Mucosa of descending colon (tissue), 3 donors: ENCODE data around the gene KDM8. TPM values are rescaled to one million over a fixed set of nuclear protein-coding genes. Genes with fewer than 3 reads are reported as not detected.
"Not testable (repeated sequence)": the region's sequence is repeated elsewhere in the genome, so short reads cannot be mapped to it uniquely, and the experiment has no call there.

ENCODE experiments used
- ATAC-seq: fragments of 200-7000 bp; cut with Tn5 transposase; one replicate; pipeline ENCODE4 v1.9.1; 2020; ENCODE audit warnings: mild to moderate bottlenecking, moderate library complexity
- DNase-seq, 3 donors: peaks; one replicate each; pipeline ENCODE4 v3.0.0-alpha.2; 2020
- H3K36me3 ChIP-seq: fragments of 200-600 bp; one replicate; pipeline ENCODE4 v1.8.0; 2021; ENCODE audit warnings: low read depth, mild to moderate bottlenecking
- H3K4me1 ChIP-seq: fragments of 200-600 bp; one replicate; pipeline ENCODE4 v1.8.0; 2021; ENCODE audit warnings: low read depth, mild to moderate bottlenecking
- H3K4me3 ChIP-seq: fragments of 200-600 bp; one replicate; pipeline ENCODE4 v1.8.0; 2021; ENCODE audit warnings: mild to moderate bottlenecking
- H3K9me3 ChIP-seq: fragments of 200-600 bp; one replicate; pipeline ENCODE4 v1.8.0; 2021; ENCODE audit warnings: mild to moderate bottlenecking
- CTCF ChIP-seq: fragments of 200-600 bp; IDR thresholded peaks from one replicate; pipeline ENCODE4 v1.8.0; 2022; ENCODE audit warnings: antibody characterized with exemption, mild to moderate bottlenecking
- intact Hi-C, 2 donors: fragments of 100-400 bp; cut with DNase I in 1 of 2; cut with micrococcal nuclease in 1 of 2; formaldehyde crosslinking; loops; one replicate each; pipeline versions ENCODE4 v1.11.0 to v1.11.1; 2022; cut with DNase I, micrococcal nuclease
- total RNA-seq, 3 donors: library from RNA; stranded (reverse); fragmentation: NEBNext Ultra II Directional in 2 of 3; extraction: Animal tissue kit (Norgen Biotek cat#: 25700) in 2 of 3; gene quantifications; one replicate each; pipeline versions ENCODE4 v1.2.1 to v1.2.4, GENCODE V29; 2021 to 2023
- donor health status: DM: no; HTN: no; CAD: no; lungs with moderate emphysema.
- donor health status: DM: no; HTN: no; CAD: no.
- donor health status: DM: no; HTN: yes; CAD: no.

The KDM8 gene
- total RNA-seq, 3 donors from 2014 or later, result 8.7 to 12.9 (median 8.9) TPM

- DNase-seq (no peak), ATAC-seq (no peak)
- Histone ChIP-seq H3K36me3 (no peaks in the 10 kb centered on the region), H3K9me3 (no peaks in the 10 kb centered on the region), H3K4me3 (no peak overlapping the region), H3K4me1 (peaks cover 13% of the 10 kb centered on the region)
- no peak for TF ChIP-seq CTCF
- intact Hi-C loops, result no loop called here
These were observed 4.1 kb upstream of the KDM8 start for GRCh38 chr16:27199235-27199586.

DNA sequence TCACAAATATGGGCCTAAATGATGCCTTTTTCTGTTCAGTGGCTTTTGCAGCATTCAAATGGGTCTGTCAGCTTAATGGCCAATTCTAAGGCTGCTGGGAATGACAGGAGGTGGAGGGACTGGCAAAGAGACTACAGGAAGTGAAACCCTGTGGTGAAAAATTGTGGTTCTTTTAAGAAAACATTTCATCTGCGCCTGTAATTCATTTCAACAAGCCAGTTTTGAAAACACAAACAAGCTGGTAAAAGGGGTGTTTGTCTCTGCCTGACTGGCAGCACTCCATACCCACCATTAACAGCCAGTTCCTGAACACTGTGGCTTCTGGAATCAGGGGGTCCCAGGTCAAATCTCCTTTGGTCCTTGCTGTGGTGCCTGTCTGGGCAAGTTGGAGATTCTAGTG lies 3.6 kb upstream of the KDM8 start:
- TF ChIP-seq CTCF, result no peak
- no peak for ATAC-seq
- Histone ChIP-seq H3K4me3 (no peak overlapping the region), H3K4me1 (peaks cover 17% of the 10 kb centered on the region), H3K36me3 (no peaks in the 10 kb centered on the region), H3K9me3 (no peaks in the 10 kb centered on the region)
- intact Hi-C loops, result no loop called here
- DNase-seq, result no peak

GRCh38 chr16:27200914-27201313 lies 2.4 kb upstream of the KDM8 start:
- intact Hi-C loops, H3K4me3 ChIP-seq, DNase-seq, H3K36me3 ChIP-seq, ATAC-seq, H3K9me3 ChIP-seq: not testable (repeated sequence)
- peaks cover 17% of the 10 kb centered on the region for H3K4me1 ChIP-seq

DNA sequence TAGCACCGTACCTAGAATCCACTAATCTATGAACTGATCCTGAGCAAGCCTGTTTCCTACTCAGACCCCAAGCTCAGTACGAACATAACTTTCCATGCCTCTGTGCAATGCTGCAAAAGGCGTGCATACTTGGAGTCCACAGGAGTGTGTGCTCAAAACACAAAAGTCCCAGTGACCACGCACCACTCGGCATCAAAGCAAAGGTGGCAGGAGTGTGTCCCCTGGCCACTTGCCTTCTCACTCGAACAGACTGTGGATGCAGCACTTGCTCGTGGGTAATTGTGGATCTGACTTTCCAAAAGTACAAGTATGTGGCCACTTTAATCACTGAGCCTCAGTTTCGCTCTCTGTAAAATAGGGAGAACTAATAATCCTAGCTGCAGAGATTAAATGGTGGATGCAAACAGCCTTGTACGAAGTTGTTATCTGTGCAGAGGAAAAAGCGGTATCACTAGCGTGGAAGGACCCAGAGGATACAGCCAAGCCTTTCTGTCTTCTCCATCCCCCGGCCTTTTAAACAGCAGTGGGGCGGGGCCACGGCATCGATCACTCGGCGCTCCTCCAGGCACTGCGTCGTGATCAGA lies 311 bp upstream of the KDM8 start:
- H3K4me1 ChIP-seq, result peaks cover 22% of the 10 kb centered on the region
- H3K4me3 ChIP-seq, result peak overlapping the region; percentile 34
- DNase-seq (peak; percentile 96 to 97 (median 96)), ATAC-seq (peak; percentile 92)
- TF ChIP-seq CTCF, result no peak
- intact Hi-C loops, result no loop called here
- H3K36me3 ChIP-seq, result no peaks in the 10 kb centered on the region
- no peaks in the 10 kb centered on the region for H3K9me3 ChIP-seq

DNA sequence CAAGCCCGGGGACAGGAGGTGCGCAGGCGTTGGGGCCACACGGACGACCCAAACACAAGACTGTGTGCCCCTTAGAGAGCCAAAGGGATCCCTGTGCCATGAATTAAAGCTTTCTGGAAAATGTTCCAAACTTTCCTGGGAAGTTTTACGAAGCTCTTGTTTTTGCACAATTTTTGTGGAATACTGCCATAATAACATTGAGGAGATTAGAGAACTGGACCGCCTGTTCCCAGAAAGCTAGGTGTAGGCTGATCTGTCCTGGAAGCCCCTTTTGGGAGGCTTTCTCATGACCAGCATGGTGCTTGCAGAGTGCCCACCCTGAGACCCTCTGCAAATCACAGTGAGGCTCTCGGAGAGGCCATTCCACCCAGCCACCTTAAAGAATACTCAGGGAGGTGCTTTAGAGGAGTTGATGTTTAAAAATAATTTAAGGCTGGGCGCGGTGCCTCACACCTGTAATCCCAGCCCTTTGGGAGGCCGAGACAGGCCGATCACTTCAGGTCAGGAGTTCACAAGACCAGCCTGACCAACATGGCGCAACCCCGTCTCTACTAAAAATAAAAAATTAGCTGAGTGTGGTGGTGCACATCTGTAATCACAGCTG lies 1.1 kb downstream of the KDM8 start:
- no peak for TF ChIP-seq CTCF
- intact Hi-C loops, result no loop called here
- Histone ChIP-seq H3K4me1 (peaks cover 29% of the 10 kb centered on the region), H3K4me3 (peak overlapping the region; percentile 34), H3K36me3 (no peaks in the 10 kb centered on the region), H3K9me3 (no peaks in the 10 kb centered on the region)
- no peak for ATAC-seq
- peak in 1 of 3 donors; percentile 35 for DNase-seq

GRCh38 chr16:27205423-27206065 lies 2.2 kb downstream of the KDM8 start:
- no peak for TF ChIP-seq CTCF
- intact Hi-C loops, result no loop called here
- Histone ChIP-seq H3K9me3 (no peaks in the 10 kb centered on the region), H3K4me1 (peaks cover 30% of the 10 kb centered on the region), H3K36me3 (no peaks in the 10 kb centered on the region), H3K4me3 (no peak overlapping the region)
- ATAC-seq, result no peak
- DNase-seq, result no peak

- intact Hi-C loops, result not testable (repeated sequence)
- H3K4me1 ChIP-seq, result peaks cover 30% of the 10 kb centered on the region
These were observed 3.8 kb downstream of the KDM8 start for GRCh38 chr16:27207121-27207520.

More at GRCh38 chr16:27207121-27207520, 3.8 kb downstream of the KDM8 start:
- not testable (repeated sequence) for ATAC-seq, H3K9me3 ChIP-seq, H3K4me3 ChIP-seq, DNase-seq, H3K36me3 ChIP-seq
